ENCODE measurements around the gene PRAMEF18.
"Not testable (repeated sequence)": the region's sequence is repeated elsewhere in the genome, so short reads cannot be mapped to it uniquely, and the experiment has no call there.

Gene PRAMEF18

GRCh38 chr1:13201309-13201708 lies 24.6 kb downstream of the PRAMEF18 start, which contains the start of gene PRAMEF13:
TSS of gene PRAMEF13 (minus strand) at chr1:13201409. CDS start at chr1:13199589, 1,820 bp downstream.
- not testable (repeated sequence) for DNase-seq
